Measurements from ENCODE around the gene KCNG4.

Gene KCNG4

GRCh38 chr16:84182680-84183571 lies 56.9 kb downstream of the KCNG4 start:
- no peak for DNase-seq

DNA sequence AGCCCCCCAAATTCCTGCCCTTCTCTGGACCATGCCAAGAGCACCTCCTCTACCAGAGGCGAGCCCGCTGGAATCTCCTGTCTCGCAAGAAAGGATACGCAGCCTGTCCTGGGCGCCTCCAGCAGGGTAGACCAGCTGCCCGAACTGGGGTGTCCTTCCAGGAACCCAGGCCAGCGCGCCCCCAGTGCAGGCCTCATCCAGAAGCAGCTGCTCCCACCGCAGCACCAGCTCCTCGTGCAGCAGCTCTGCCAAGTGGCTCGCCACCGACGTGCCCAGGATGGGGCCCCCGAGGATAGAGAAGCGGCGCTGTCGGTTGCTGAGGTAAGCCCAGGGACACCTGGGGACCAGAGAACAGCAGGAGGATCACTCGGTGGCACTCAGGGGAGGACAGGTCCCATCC lies 57.7 kb downstream of the KCNG4 start:
- no peak for DNase-seq

GRCh38 chr16:84181144-84181915 lies 58.5 kb downstream of the KCNG4 start:
- DNase-seq: no peak

DNA sequence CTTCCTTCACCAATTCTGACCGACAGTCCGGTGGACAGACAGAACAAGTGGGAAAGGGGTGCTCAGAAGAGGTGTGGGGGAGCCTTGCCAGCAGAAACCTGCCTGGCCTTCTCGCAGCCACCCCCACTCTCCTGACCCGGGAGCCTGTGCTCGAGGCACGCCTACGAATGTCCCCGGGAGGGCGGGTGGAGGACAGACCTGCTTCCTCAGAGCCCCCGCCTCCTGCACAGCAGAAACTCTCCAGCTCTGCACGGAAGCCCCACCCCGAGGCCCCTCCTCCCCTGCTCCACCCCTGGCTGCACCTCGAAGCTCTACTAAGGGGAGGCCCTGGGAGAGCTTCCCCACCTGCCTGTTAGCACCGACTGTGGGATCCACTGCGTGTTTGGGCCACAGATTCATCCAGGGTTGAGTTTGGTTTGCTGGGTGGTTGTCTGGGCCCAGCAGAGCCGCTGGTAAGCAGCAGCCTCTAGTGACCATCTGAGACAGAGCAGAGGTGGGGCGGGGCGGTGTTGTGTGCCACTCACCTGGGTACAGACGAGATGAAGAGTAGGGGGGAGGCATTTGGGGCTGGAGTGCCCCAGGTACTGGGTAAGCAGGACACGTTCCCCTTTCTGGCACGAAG lies 59.2 kb downstream of the KCNG4 start:
- no peak for DNase-seq

- DNase-seq: no peak
These were observed 60.0 kb downstream of the KCNG4 start for GRCh38 chr16:84179612-84180320.

GRCh38 chr16:84178892-84179611 lies 60.8 kb downstream of the KCNG4 start:
- no peak for DNase-seq

- DNase-seq: no peak
These were observed 61.6 kb downstream of the KCNG4 start for GRCh38 chr16:84178146-84178765.

GRCh38 chr16:84177741-84178073 lies 62.1 kb downstream of the KCNG4 start:
- no peak for DNase-seq

GRCh38 chr16:84176192-84177053 lies 63.4 kb downstream of the KCNG4 start:
- no peak for DNase-seq

- DNase-seq: peak; percentile 43
These were observed 64.3 kb downstream of the KCNG4 start for GRCh38 chr16:84175350-84176081.

DNA sequence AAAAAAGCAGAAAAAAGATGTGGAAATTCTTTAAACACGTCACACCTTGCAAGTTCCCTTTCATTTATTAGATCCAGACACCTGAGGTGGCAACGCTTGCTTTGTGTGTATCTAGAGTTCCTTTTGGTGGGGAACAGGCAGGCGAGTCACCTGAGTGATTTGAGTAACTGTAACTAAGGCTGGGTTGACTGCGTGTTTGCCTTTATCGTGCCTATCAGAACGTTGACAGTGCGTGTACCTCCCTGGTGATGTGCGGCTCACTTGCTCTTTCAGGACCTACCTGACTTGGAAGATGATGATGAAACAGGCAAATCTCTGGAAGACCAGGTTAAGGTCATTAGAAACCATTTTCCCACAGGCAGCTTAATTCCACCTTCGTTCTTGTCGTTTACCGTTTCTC lies 65.4 kb downstream of the KCNG4 start:
- DNase-seq: no peak

DNA sequence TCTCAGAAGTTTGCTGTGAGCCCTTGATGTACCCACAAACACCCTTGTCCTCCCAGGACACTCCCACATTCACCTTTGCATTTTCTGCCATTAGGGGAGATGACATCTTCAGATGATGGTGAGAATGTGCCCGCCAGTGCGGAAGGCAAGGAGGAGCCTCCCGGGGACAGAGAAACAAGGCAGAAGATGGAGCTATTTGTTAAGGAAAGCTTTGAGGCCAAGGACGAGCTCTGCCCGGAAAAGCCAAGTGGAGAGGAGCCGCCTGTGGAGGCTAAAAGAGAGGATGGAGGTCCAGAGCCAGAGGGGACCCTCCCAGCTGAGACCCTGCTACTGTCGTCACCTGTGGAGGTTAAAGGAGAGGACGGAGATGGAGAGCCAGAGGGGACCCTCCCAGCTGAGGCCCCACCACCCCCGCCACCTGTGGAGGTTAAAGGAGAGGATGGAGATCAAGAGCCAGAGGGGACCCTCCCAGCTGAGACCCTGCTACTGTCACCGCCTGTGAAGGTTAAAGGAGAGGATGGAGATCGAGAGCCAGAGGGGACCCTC lies 70.0 kb downstream of the KCNG4 start:
- no peak for DNase-seq
